HG03064 (cell line): Measurements from ENCODE around the gene KAZN.

Experiments used
- ATAC-seq: cut with Tn5 transposase; IDR thresholded peaks from one replicate; pipeline ENCODE4 v1.9.1; 2021; ENCODE audit warnings: low read depth; ENCODE audit not compliant: unreplicated experiment

KAZN gene

DNA sequence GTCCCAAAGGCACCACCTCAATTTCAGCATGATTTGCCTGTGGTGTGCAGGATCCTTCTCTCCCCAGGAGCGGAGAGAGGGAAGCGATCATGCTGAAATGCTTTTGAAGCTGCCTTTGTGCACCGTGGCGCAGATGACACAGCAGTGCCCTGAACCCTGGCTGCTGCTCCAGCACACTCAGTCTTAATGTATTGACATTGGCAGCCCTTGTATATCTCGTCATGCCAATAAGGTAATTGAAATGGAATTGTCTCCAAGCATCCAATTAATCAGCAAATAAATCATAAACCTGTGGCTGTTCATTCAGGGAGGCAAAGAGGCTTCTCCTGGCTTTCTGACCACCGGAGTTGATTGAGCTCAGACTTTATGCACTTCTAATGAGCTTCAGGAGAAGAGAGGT, 139.8 kb downstream of the KAZN start:
- ATAC-seq: no peak

DNA sequence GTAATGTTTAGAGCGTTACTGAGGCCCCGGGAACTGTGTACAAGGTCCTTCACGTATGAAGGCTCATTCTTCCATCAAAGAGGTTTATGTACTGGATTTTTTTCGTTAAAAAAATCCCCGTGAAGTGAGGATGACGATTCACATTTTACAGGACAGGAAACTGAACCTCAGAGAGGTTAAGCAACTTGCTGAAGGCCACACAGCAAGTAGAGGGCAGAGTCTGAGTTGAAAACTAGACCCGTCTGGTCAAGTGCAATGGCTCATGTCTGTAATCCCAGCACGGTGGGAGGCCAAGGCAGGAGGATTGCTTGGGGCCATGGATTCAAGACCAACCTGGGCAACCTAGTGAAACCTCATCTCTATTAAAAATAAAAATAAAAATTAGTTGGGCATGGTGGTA, 140.2 kb downstream of the KAZN start:
- no peak for ATAC-seq

GRCh38 chr1:14739082-14739832, 140.8 kb downstream of the KAZN start:
- no peak for ATAC-seq

DNA sequence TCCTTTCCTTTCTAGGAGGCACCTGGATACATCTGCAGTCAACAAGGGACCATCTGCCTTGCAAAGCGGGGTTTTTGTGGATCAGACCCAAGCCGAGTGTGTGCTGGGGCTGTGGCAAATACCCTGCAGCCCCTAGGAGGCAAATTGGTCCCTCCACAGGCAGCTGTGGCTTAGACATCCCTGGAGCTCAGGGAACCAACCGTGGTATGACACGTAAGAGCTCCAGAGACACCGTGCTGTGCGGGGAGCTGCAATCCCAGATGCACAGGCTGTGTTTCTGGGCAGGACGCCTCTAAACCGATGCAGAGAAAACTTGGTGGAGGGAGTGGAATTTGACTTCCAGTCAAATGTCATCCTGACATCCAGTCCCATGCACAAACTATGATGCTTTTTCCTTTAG, 141.5 kb downstream of the KAZN start:
- ATAC-seq: no peak

GRCh38 chr1:14741082-14741481, 142.6 kb downstream of the KAZN start:
- ATAC-seq: no peak

- no peak for ATAC-seq
These were observed 143.0 kb downstream of the KAZN start for GRCh38 chr1:14741532-14741931.

GRCh38 chr1:14742181-14742980, 143.9 kb downstream of the KAZN start:
- no peak for ATAC-seq

DNA sequence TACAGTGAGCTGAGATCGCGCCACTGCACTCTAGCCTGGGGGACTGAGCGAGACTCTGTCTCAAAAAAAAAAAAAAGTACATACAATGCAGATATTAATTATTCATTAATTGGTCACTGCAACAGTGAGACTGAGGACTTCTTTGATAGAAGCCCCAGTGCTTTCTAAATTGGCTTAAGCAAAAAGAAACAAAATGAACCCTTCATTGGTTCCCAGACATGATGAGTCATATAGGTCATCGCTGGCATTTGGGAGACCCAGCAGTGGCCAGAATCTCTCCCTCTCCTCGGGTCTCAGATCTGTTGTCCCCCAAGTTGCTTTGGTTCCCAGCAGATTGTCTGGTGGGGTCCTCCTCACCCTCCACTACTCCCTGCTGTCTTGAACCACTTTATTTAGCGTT, 144.9 kb downstream of the KAZN start:
- ATAC-seq: no peak

GRCh38 chr1:14745001-14745720, 146.7 kb downstream of the KAZN start:
- ATAC-seq: no peak

DNA sequence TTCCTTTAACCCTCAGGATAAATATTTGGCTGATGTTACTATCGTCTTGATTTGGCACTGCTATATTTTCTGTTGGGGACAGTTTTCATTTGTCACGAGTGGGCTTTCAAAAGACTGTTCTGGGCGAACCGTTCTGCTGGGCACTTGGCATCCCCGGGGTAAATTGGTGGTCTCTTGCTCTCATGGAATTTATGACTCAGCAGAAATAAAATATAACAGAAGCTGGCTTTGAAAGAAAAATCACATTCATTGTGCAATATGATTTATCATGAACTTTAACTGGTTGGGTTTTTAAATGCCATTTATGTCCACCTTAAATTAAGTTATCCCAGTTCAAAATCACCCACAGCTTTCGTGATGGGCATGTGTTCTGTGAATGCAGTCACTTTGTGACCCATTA, 147.3 kb downstream of the KAZN start:
- ATAC-seq: no peak

- ATAC-seq: no peak
These were observed 147.9 kb downstream of the KAZN start for GRCh38 chr1:14746393-14746792.

GRCh38 chr1:14748151-14748550, 149.7 kb downstream of the KAZN start:
- ATAC-seq: no peak

GRCh38 chr1:14748977-14749376, 150.5 kb downstream of the KAZN start:
- no peak for ATAC-seq

DNA sequence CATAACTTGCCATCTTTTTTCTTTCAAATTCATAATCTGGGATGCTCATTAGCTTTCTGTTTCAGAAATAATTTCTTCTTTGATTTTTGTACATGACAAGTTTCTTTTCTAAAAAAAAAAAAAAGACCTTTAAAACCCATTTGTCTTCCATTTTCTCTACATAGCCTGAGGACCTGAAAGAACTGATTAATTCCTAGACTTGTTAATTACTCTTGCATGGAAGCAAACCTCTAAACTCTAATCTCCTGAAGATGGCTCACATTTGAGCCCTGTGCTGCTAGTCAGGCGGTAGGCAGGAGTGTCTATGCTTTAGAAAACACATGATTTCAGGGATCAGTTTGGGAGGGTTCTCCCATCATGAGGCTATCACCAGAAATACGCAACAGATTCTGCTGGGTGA, 152.0 kb downstream of the KAZN start:
- no peak for ATAC-seq

DNA sequence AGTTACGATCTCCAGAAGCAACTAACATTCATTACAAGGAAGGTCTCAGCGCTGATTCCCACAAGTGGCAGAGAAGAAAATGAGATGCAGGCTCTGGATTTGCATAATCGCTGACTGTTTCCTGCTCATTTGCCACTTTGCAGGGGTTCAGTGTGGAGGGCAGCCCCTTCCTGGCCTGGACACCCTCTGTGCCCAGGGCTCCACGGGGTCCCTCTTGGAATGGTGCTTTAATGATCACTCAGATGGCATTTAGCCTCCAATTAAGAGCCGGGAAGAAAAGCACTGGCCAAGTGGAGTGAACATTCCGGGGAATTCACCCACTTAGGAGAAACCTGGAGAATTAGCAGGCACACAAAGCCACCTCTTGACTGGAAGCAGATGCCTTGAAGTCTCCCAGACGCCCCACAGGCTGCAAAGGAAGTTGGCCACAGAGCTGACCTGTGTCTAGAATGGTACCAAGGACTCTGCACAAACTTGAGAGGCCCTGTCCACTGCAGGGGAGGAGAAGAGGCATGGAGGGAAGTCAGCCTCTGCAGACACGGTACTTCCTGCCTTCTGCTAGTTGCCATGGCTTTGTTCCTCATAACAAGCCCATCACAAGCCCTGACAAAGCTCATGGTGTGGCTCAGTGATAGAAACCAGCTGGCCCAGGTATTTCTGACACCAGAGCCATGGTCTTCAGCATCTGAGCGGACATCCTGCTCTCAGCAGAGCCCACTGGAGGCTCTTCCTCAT, 157.2 kb downstream of the KAZN start:
- no peak for ATAC-seq

DNA sequence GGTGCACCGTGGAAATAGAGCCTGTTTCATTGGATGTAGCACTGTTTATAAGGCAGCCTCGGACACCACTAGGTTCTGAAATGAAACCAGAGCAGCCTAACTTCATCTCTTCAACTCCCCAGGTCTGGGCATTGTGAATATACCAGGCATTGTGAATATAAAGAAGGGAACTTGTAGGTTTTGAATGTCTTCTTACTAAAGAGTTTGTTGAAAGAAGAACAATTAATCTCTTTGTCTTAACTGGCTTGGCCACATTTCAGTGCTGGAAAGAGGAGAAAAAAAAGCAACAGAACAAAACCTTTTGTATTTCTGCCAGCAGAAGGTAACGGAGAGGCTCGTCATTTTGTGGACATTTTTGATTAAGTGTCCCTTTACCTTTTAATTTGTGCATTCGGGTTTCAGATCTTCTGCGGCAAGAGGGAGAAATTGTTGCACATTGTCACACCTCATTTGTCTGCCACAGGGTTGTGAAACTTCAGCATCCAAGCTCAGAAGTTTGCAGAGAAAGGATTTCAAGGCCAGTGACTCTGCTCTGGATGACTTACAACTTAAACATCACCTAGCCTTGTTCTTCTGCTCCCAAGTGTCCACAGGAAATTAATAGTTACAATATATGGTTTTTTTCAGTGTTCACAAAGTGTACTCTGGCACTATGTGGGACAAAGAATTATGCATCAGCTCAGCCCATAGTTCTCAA, 158.3 kb downstream of the KAZN start:
- no peak for ATAC-seq

- no peak for ATAC-seq
These were observed 158.8 kb downstream of the KAZN start for GRCh38 chr1:14757286-14757625.

DNA sequence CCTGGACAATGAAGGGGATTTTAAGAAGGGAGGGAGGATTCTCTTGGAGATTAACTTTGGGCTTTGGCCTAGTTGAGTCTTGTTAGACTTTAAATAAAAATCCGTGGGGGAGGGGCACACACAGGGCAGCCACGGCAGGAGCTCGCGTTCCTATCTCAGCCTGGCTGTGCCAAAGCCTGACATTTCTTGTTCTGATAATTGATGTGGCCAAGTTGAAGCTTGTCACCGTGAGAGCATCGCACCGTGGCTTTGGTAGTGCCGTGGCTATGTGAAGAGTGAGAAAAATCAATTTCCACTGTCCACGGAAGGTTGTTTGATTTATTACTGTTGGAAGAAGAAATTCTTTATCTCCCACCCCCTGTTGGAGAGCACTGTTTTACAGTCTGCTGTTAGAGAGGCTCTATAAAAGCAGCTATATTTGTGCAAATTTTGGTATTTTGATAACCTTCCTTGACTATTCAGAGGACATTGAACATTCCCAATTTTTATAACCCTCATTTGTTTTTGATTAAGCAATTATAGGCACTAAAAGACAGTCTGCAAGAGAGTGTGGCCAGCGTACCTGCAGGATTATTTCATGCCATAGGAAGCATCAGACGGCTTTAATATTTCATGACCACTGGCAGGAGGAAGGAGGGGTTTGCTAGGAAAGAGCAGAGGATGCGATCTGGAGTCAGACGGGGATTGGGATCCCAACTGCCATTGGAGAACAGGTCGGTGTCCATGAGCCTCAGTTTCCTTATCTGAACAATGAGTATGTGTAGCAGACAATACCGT, 160.7 kb downstream of the KAZN start:
- ATAC-seq: no peak

- ATAC-seq: no peak
These were observed 161.4 kb downstream of the KAZN start for GRCh38 chr1:14759843-14760242.

GRCh38 chr1:14760780-14761179, 162.3 kb downstream of the KAZN start:
- ATAC-seq: no peak
